Uterus (tissue), 2 donors: Measurements from ENCODE around the gene COL19A1.

Experiments used
- POLR2A ChIP-seq, 2 donors: fragments of 450-650 bp; IDR thresholded peaks; one replicate each; pipeline ENCODE4 v1.6.1; 2016; ENCODE audit warnings: antibody characterized with exemption in 2 of 2, mild to moderate bottlenecking in 1 of 2, moderate library complexity in 1 of 2
- TF ChIP-seq, protein P1 (sequence below), 4 experiments: fragments of 200-600 bp in 2 of 4; fragments of 450-650 bp in 2 of 4; sonication (generic) in 2 of 4; IDR thresholded peaks; one replicate each; pipeline ENCODE4 v1.5.1; 2016 to 2019; ENCODE audit warnings: antibody characterized with exemption in 4 of 4, mild to moderate bottlenecking in 2 of 4, moderate library complexity in 1 of 4

DNA sequence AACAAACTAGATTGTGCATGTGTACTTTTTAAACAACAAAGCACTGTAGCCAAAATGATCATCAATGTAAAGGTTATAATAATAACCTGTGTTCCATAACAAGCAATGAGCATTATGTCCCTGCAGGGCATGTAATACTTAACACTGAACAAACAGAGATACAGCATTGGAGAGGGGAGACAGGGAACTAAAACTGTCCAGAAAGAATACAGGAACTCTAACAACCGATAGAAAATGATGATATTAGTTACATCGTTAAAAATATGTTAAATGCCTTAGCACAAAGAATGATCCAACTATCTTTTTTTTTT, 356.0 kb downstream of the COL19A1 start:
- TF ChIP-seq, protein P1, sequence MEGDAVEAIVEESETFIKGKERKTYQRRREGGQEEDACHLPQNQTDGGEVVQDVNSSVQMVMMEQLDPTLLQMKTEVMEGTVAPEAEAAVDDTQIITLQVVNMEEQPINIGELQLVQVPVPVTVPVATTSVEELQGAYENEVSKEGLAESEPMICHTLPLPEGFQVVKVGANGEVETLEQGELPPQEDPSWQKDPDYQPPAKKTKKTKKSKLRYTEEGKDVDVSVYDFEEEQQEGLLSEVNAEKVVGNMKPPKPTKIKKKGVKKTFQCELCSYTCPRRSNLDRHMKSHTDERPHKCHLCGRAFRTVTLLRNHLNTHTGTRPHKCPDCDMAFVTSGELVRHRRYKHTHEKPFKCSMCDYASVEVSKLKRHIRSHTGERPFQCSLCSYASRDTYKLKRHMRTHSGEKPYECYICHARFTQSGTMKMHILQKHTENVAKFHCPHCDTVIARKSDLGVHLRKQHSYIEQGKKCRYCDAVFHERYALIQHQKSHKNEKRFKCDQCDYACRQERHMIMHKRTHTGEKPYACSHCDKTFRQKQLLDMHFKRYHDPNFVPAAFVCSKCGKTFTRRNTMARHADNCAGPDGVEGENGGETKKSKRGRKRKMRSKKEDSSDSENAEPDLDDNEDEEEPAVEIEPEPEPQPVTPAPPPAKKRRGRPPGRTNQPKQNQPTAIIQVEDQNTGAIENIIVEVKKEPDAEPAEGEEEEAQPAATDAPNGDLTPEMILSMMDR (IDR thresholded peaks at IDR 0.05) = no peak
- no peak for TF ChIP-seq POLR2A (IDR thresholded peaks at IDR 0.05)
